GM18498 (cell line): ENCODE data around the gene PPP2R3B.
"Not testable (repeated sequence)": the region's sequence is repeated elsewhere in the genome, so short reads cannot be mapped to it uniquely, and the experiment has no call there.

Experiments used
- ATAC-seq: cut with Tn5 transposase; IDR thresholded peaks from one replicate; pipeline ENCODE4 v1.9.1; 2021; ENCODE audit warnings: mild to moderate bottlenecking, moderate library complexity; ENCODE audit not compliant: unreplicated experiment

Gene PPP2R3B, protein sequence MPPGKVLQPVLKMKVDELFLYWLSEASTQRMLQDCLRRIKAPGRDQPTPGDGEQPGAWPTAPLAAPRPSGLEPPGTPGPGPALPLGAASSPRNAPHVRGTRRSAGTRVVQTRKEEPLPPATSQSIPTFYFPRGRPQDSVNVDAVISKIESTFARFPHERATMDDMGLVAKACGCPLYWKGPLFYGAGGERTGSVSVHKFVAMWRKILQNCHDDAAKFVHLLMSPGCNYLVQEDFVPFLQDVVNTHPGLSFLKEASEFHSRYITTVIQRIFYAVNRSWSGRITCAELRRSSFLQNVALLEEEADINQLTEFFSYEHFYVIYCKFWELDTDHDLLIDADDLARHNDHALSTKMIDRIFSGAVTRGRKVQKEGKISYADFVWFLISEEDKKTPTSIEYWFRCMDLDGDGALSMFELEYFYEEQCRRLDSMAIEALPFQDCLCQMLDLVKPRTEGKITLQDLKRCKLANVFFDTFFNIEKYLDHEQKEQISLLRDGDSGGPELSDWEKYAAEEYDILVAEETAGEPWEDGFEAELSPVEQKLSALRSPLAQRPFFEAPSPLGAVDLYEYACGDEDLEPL

DNA sequence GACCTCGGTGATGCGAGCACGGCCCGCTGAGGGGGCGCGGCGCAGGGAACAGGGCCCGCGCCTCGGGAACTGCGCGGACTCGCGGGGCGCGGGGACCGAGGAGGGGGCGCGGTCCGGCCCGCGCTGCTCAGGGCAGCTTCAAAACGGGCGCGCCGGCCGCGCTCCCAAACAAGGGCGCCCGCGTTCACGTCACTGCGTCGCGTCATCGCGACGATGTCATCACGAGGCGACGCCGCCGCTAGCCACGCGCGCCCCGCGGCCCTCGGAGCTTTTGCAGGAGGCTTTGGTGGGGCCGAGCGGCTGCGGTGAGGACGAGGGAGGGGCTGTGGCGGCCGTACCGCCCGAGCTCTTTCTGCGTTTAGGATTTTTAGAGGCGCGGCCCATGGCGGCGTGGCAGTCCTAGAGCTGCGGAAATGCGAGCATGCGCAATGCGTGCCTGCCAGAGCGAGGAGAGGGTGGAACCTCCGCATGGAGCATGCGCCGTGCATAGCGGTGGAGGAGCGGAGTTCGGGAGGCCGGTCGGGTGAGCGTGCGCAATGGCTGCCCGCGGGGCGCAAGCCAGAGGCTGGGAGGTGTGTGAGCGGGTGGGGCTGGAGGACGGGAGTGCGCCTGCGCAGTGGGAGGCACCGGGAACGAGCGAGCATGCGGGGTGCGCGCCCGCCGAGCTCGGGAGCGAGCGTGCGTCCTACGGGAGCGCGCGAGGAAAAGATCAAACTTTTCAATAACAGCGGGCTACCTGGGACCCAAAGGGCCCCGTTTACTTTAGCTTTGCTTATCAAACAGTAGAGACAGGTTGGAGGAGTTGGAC is at the start of gene PPP2R3B:
Gene PPP2R3B (minus strand): TSS at position 140 of the 808 bp plus-strand sequence. CDS start 216 bp downstream, outside the sequence.
- ATAC-seq: peak; percentile 95

- ATAC-seq: no peak
Observed at GRCh38 chrX:435536-436122, 48.9 kb upstream of the PPP2R3B start.

GRCh38 chrX:434946-435345 is 48.2 kb upstream of the PPP2R3B start:
- ATAC-seq: no peak

- ATAC-seq: no peak
Observed at GRCh38 chrX:433771-434170, 47.1 kb upstream of the PPP2R3B start.

DNA sequence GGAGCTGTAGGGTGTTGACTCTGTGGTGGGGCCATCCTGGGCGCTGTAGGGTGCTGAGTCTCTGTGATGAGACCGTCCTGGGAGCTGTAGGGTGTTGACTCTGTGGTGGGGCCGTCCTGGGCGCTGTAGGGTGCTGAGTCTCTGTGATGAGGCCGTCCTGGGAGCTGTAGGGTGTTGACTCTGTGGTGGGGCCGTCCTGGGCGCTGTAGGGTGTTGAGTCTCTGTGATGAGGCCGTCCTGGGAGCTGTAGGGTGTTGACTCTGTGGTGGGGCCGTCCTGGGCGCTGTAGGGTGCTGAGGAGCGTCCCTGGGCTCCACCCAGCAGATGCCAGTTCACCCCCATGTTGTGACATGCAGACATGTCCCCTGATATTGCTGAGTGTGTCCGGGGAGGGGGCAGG is 46.0 kb upstream of the PPP2R3B start:
- not testable (repeated sequence) for ATAC-seq

- ATAC-seq: no peak
Observed at GRCh38 chrX:431492-432111, 44.9 kb upstream of the PPP2R3B start.

- ATAC-seq: no peak
Observed at GRCh38 chrX:431056-431455, 44.3 kb upstream of the PPP2R3B start.

- no peak for ATAC-seq
Observed at GRCh38 chrX:429266-429825, 42.6 kb upstream of the PPP2R3B start.

GRCh38 chrX:427812-428725 is 41.4 kb upstream of the PPP2R3B start:
- ATAC-seq: no peak

DNA sequence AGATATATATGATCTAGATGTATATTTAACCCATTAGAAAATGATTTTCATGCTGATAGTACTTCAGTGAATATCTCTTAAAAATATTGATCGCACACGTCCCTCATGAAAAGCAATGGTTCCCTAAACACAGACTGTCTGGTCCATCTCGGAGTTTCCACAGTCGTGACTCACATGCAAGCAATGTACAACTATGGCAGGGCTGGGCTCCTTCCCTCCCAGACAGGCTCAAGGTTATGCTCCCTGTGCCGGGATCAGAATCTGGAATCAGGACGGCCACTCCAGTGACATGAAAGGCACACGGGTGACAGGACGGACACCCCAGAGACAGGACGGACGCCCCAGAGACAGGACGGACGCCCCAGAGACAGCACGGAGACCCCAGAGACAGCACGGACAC is 40.2 kb upstream of the PPP2R3B start:
- ATAC-seq: no peak

DNA sequence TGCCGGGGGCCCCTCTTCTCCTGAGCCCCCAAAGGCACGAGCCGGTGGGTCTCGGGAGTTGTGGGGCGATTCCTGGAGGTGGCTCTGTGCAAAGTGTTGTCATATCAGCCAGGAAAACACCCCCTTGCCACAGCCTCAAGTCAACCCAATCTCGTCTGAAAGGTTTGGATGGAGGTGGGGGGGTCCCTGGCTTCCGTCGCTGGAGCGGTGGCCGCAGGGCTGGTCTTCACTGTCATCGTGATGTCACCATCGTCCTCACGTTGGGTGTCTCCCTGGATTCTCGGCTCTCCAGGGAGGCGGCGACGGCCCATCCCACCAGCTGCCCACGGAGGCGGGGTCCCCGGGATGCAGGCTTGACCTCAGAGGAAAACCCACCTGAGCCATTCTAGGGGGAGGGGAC is 38.3 kb upstream of the PPP2R3B start:
- ATAC-seq: no peak

DNA sequence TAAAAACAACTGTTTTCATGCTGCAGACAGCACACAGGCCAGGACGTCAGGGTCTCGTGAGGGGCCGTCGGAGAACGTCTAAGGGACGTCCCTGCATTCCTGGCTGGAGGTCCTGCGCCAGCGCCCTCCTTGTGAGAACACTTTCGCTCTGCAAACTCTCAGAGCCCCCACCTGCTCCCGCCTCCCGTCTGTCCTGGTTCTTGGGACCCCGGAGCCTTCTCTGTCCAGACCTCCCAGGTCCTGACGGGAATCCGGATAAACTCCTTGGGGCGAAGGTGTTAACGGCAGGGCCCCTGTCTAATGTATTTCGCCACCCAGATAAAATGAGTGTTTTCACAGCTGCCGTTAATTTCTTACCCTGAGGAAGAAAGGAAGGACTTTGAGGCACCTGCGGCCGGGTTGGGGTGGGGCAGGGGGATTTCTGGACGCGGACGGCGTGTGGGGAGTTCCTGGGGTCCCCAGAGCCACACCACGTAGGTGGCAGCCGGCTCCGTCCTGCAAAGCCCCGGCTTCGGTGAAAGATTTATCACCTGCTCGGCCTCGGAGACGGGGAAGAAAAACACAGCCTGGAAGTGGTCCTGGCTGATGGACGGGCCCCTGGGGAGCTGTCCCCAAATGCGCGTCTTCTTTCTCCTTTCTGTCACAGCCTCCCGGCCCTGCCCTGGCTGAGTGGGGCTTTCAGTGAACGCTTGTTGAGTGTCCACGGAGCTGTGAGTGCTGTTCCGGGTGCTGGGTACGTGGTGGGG is 35.1 kb upstream of the PPP2R3B start:
- no peak for ATAC-seq

GRCh38 chrX:420496-421223 is 34.0 kb upstream of the PPP2R3B start:
- ATAC-seq: no peak

DNA sequence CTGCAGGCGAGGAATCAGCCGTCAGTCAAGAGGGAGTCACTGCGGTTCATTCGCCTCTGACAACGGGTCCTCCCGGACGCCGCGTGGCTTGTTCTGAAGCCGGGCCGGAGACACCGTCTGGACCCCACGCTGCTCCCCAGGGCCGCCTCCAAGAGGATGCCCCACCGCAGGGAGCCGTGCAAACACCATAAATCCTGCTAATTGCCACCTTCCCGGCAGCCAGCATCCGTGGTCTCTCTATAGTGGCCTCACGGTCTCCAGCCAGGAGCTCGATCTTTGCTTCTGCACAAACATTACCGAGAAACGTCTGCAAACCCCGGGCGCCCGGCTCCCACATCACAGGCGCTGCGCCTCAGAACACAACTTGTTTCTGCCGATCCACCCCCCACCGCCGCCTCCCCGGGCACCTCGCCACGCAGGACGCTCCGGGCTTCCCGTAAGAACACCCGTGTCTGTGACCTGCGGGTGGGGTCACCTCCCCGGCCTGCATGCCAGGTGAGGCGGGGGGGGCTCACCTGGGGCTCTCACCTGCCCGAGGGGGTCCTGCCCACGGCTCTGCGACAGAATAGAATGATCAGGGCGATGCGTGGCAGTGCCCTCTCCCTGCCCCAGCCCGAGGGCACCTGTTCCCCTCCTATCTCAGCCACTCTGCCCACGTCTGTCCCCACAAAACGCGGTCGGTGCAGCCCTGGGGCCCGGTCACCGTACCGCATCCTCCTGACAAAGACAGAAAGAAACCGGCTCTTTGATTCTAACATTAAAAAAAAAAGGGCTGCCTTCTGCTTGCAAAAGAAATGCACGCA is 32.4 kb upstream of the PPP2R3B start:
- ATAC-seq: no peak

DNA sequence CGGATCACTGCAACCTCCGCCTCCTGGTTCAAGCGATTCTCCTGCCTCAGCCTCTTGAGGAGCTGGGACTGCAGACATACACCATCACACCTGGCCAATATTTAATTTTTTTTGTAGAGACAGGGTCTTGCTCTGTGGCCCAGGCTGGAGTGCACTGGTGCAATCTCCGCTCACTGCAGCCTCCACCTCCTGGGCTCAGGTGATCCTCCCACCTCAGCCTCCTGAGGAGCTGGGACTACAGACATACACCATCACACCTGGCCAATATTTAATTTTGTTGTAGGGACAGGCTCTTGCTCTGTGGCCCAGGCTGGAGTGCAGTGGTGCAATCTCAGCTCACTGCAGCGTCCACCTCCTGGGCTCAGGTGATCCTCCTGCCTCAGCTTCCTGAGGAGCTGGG is 28.8 kb upstream of the PPP2R3B start:
- ATAC-seq: not testable (repeated sequence)

GRCh38 chrX:413322-414201 is 26.9 kb upstream of the PPP2R3B start:
- ATAC-seq: no peak
